GM23248 (cell line): ENCODE measurements around the gene TTPAL.

Experiments
- EZH2 ChIP-seq: fragments of 200-600 bp; sonication (generic); IDR thresholded peaks from 2 replicates; pipeline ENCODE4 v1.6.1; 2018; ENCODE audit warnings: antibody characterized with exemption, mild to moderate bottlenecking; ENCODE audit not compliant: insufficient read depth, poor library complexity, severe bottlenecking
- EZH2phosphoT487 ChIP-seq: fragments of 200-600 bp; sonication (generic); IDR thresholded peaks from 2 replicates; pipeline ENCODE4 v1.6.1; 2018; ENCODE audit warnings: antibody characterized with exemption, moderate library complexity, mild to moderate bottlenecking, low read depth; ENCODE audit not compliant: insufficient read depth

DNA sequence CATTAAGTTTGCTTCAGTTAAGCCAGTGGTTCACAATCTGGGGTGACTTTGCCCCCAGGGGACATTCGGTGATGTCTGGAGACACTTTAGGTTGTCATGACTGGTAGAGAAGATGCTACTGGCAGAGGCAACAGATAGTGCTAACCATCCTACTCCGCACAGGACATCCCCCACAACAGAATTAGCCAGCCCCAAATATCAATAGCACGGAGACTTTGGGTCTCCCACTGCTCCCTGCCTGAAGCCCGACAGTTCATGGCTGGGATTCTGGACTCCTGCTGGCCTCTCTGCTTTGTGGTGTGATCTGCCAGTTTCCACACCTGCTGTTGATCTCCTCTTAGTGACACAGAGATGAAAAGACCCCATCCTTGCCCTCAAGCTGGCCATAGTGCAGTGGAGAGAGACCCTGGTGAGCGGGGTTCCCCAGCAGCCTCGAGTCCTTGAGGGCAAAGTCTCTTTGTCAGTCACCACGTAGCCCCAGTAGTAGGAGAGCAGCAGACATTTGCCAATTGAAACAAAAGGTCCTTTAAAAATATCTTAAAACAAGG, 24.7 kb upstream of the TTPAL start:
- no peak for TF ChIP-seq EZH2
- TF ChIP-seq EZH2phosphoT487: no peak
